Fibroblast of villous mesenchyme (primary cell): ENCODE results near the gene IL12RB2. TPM values are rescaled to one million over a fixed set of nuclear protein-coding genes. Genes with fewer than 3 reads are reported as not detected.

ENCODE experiments used
- DNase-seq: peaks from one replicate; pipeline ENCODE4 v3.0.0-alpha.2; 2010; ENCODE audit warnings: low read depth
- H3K4me3 ChIP-seq: 2 replicates; pipeline ENCODE4 v1.5.1; 2011; ENCODE audit warnings: low read depth, mild to moderate bottlenecking, low read length
- total RNA-seq: library from RNA; depleted of rRNA; stranded (reverse); fragments of >200 nt; gene quantifications from 2 replicates; pipeline ENCODE4 v1.2.3, GENCODE V29; 2012
- TF ChIP-seq, protein P1 (sequence below): IDR thresholded peaks from 2 replicates; pipeline ENCODE4 v1.5.1; 2012; ENCODE audit warnings: low read depth, mild to moderate bottlenecking, low read length; ENCODE audit not compliant: insufficient read depth

IL12RB2 gene
- total RNA-seq, 1 donor: not detected

GRCh38 chr1:67290236-67290635 is 17.4 kb upstream of the IL12RB2 start:
- TF ChIP-seq, protein P1, sequence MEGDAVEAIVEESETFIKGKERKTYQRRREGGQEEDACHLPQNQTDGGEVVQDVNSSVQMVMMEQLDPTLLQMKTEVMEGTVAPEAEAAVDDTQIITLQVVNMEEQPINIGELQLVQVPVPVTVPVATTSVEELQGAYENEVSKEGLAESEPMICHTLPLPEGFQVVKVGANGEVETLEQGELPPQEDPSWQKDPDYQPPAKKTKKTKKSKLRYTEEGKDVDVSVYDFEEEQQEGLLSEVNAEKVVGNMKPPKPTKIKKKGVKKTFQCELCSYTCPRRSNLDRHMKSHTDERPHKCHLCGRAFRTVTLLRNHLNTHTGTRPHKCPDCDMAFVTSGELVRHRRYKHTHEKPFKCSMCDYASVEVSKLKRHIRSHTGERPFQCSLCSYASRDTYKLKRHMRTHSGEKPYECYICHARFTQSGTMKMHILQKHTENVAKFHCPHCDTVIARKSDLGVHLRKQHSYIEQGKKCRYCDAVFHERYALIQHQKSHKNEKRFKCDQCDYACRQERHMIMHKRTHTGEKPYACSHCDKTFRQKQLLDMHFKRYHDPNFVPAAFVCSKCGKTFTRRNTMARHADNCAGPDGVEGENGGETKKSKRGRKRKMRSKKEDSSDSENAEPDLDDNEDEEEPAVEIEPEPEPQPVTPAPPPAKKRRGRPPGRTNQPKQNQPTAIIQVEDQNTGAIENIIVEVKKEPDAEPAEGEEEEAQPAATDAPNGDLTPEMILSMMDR: no peak
- H3K4me3 ChIP-seq: no peak overlapping the region
- DNase-seq: no peak

- no peak for DNase-seq
- no peak overlapping the region for H3K4me3 ChIP-seq
- TF ChIP-seq, protein P1: no peak
These were observed 12.6 kb upstream of the IL12RB2 start for GRCh38 chr1:67294836-67295617.

DNA sequence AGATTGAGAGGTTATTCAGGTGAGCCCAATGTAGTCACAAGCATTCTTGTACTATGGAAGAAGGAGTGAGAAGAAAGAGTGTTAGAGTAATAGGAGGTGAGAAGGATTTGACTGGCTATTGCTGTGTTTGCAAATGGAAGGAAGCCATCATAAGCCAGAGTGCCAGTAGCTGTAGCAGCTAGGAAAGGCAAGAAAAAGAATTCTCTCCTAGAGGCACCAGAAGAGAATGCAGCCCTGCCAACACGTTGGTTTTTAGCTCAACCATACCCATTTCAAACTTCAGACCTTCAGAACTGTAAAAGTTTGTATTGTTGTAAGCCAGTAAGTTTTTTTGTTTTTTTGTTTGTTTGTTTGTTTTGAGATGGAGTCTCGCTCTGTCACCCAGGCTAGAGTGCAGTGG is 8.9 kb upstream of the IL12RB2 start:
- DNase-seq: no peak
- TF ChIP-seq, protein P1: peak; percentile 3
- no peak overlapping the region for H3K4me3 ChIP-seq

DNA sequence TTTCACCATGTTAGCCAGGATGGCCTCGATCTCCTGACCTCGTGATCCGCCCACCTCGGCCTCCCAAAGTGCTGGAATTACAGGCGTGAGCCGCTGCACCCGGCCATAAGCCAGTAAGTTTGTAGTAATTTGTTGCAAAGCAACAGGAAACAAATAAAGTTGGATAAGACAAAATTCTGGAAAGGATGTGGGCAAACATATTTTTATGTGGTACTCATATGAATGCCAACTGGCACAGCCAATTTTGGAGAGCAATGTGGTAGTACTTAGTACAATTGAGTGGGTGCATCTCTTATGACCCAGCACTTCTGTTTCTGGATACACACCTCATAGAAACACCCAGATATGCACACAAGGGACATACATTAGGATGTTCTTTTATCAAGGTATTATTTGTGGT is 8.4 kb upstream of the IL12RB2 start:
- H3K4me3 ChIP-seq: no peak overlapping the region
- TF ChIP-seq, protein P1: no peak
- no peak for DNase-seq

DNA sequence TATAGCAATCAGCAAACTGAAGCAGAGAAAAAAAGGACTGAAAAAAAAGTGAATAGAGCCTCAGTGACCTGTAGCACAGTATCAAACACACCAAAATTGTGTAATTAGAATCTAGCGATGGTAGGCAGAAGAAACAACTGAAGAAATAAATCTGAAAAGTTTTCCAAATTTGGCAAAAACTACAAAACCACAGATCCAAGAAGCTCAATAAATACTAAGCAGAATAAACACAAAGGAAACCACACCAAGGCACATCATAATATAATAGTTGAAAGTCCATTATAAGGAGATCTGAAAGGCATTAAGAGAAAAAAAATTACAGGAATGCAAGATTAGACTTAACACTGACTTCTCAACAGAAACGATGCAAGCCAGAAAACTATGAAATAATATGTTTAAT is 7.1 kb upstream of the IL12RB2 start:
- no peak overlapping the region for H3K4me3 ChIP-seq
- DNase-seq: no peak
- TF ChIP-seq, protein P1: no peak

DNA sequence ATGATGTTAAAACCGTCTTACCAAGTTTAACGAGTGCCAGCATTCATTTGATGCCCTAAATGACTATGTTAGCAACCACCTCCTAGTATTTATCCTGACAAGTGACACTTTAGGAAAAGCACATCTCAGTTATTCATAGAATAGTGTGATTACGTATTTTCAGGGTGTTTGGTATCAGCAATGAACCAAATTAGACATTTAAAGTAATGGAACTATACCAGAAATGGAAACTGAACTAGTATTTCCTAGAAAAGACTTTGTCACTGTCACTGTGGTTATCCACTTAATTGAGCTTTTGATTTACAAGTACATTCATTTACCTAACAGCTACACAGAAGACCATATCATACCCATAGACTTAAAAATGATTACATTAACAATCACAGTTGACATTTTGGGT is 3.6 kb upstream of the IL12RB2 start:
- H3K4me3 ChIP-seq: no peak overlapping the region
- no peak for DNase-seq

More for the DNA sequence above, 3.6 kb upstream of the IL12RB2 start:
- TF ChIP-seq, protein P1: no peak
